Measurements from ENCODE around the gene ANKRD33.

The ANKRD33 gene

GRCh38 chr12:51923506-51924365 is 35.8 kb downstream of the ANKRD33 start:
- TF ChIP-seq PAX5 (IDR thresholded peaks at IDR 0.05; ENCODE audit: insufficient read depth, low read length, severe bottlenecking) (no peak), SPI1 (IDR thresholded peaks at IDR 0.05; ENCODE audit: low read depth, low read length) (peak; percentile 35; the same call in 1 of the 2 replicates), POU2F2 (IDR thresholded peaks at IDR 0.05; ENCODE audit: low read depth, low read length) (no peak), POLR2AphosphoS5 (IDR thresholded peaks at IDR 0.05; ENCODE audit: low read depth, low read length) (no peak), POLR2A (IDR thresholded peaks at IDR 0.05; ENCODE audit: low read depth, low read length) (no peak), TAF1 (IDR thresholded peaks at IDR 0.05; ENCODE audit: low read depth, low read length) (no peak)
- FAIRE-seq (peak; percentile 80), DNase-seq (ENCODE audit: insufficient read length, low spot score) (no peak)

DNA sequence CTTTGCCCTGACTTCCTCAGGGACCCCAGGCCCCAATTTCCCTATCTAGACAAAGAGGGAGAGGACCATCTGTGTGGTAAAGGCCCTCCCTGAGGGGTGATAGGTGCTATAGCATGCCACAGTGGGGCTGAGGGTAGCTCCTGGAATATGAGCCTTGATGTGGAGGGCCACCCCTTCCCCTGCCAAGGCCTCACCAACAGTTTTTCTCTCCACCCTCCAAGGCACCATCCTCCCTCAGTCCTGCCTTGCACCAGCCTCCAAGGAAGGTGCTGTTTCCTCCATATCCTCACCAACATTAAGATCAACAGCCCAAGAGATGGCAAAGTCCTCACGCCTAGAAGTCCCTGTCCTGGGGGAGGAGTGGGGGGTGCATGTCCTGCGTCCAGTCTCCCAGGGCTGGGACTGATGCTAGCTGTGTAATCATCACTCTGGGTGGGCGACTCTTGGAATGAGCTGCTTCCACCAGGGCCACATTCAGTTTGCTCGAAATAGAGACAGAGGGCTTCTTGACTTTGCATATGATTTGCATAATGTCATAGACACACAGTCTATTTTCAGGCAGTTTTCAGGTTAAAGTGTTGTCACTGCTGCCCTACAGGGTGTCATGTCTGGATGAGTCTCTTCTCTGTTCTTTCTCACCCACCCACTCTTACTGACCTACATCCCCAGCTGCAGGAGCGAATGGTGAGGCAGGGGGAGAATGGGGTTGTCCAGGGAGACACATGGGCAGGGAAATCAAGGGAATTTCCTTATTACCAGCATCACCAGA is 36.8 kb downstream of the ANKRD33 start:
- FAIRE-seq (peak; percentile 73), DNase-seq (ENCODE audit: insufficient read length, low spot score) (no peak)
- no peak for TF ChIP-seq PAX5 (IDR thresholded peaks at IDR 0.05; ENCODE audit: insufficient read depth, low read length, severe bottlenecking)
- TF ChIP-seq POU2F2 (IDR thresholded peaks at IDR 0.05; ENCODE audit: low read depth, low read length), result peak; percentile 89

DNA sequence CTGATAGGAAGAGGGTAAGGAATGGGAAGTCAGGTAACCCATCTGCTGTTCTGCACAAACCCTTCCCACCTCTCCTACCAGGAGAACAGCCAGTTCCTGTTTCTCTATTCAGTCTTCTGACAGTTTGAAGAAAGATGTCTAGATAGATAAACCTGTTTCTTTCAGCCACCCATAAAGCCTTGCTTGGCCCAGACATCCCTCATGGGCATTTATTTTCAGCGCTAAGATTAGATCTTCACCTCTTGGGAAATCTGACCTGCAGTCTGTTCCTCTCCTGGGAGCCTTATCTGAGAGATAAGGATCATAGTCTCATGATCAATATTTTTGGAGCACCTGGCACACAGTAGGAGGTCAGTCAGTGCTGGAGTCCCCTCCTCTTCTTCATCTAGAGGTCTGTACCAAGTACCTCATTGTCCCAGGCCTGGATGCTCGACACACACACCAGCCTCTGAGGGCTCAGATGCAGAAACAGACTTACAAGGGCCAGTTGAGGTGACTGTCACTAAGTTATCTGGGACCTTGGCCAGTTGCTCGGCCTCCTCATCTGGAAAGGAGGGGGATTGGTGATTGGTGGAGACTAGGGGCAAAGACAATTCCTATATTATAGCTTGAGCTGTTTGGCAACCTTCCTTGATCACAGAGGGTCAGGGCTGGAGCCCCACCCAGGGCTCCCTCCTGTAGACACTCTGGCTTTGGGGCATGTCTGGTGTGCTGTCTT is 37.6 kb downstream of the ANKRD33 start:
- TF ChIP-seq SPI1 (IDR thresholded peaks at IDR 0.05; ENCODE audit: low read depth, low read length), result peak; percentile 52
- TF ChIP-seq PAX5 (IDR thresholded peaks at IDR 0.05; ENCODE audit: insufficient read depth, low read length, severe bottlenecking), result no peak
- no peak for TF ChIP-seq POLR2A (IDR thresholded peaks at IDR 0.05; ENCODE audit: low read depth, low read length)
- no peak for TF ChIP-seq POU2F2 (IDR thresholded peaks at IDR 0.05; ENCODE audit: low read depth, low read length)
- TF ChIP-seq POLR2AphosphoS5 (IDR thresholded peaks at IDR 0.05; ENCODE audit: low read depth, low read length), result no peak
- no peak for TF ChIP-seq TAF1 (IDR thresholded peaks at IDR 0.05; ENCODE audit: low read depth, low read length)
- DNase-seq (ENCODE audit: insufficient read length, low spot score), result no peak
- no peak for FAIRE-seq

- DNase-seq (ENCODE audit: insufficient read length, low spot score), result no peak
- TF ChIP-seq TAF1 (IDR thresholded peaks at IDR 0.05; ENCODE audit: low read depth, low read length), result no peak
- FAIRE-seq, result no peak
Measured at GRCh38 chr12:51926064-51926632, 38.2 kb downstream of the ANKRD33 start.

GRCh38 chr12:51926718-51927117 is 38.8 kb downstream of the ANKRD33 start:
- DNase-seq (ENCODE audit: insufficient read length, low spot score) (no peak), FAIRE-seq (no peak)
- TF ChIP-seq PAX5 (IDR thresholded peaks at IDR 0.05; ENCODE audit: insufficient read depth, low read length, severe bottlenecking) (no peak), POLR2A (IDR thresholded peaks at IDR 0.05; ENCODE audit: low read depth, low read length) (no peak)

DNA sequence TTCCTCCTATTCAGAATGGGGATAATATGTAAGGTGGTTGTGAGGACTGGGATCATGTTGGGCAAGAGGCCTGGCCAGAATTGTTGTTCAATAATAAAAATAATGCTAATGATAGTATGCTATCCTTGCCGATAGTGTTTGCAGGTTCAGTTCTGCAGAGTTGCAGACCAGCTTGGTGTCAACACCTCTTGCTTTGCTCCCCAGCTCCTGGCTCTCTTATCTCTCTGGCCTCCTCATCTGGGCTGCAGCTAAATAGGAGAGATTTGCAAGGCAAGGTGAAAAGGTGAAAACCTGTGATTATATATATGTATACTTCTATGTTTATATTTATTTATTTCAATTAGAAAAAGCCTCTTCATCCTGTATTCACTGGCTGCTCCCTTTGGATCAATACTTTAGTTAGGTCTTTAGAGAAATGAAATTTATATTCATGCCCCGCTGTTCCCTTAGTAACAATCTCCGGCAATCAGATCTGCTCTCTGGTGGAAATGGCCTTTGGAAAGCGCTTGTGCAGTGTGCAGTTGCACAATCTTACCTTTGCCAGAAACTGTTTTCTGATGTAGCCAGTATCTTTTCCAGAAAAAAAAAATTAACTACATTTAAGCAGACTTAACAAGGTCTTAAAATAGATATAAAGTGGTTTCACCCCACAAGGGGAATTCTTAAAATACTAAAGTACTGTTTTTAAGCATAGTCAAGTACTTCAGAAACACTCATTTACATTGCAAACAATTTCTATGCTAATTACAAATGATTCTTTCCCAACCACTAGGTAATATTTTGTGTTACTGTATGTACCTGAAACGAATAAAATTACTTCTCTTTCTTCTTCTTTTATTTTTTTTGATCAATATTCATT is 44.5 kb downstream of the ANKRD33 start:
- TF ChIP-seq SPI1 (IDR thresholded peaks at IDR 0.05; ENCODE audit: low read depth, low read length), result no peak
- TF ChIP-seq POLR2A (IDR thresholded peaks at IDR 0.05; ENCODE audit: low read depth, low read length), result no peak
- TF ChIP-seq POLR2AphosphoS5 (IDR thresholded peaks at IDR 0.05; ENCODE audit: low read depth, low read length), result no peak
- TF ChIP-seq TAF1 (IDR thresholded peaks at IDR 0.05; ENCODE audit: low read depth, low read length), result no peak
- no peak for TF ChIP-seq POU2F2 (IDR thresholded peaks at IDR 0.05; ENCODE audit: low read depth, low read length)
- TF ChIP-seq PAX5 (IDR thresholded peaks at IDR 0.05; ENCODE audit: insufficient read depth, low read length, severe bottlenecking), result no peak

GRCh38 chr12:51934080-51934479 is 46.2 kb downstream of the ANKRD33 start:
- no peak for FAIRE-seq
- TF ChIP-seq PAX5 (IDR thresholded peaks at IDR 0.05; ENCODE audit: insufficient read depth, low read length, severe bottlenecking), result no peak
- TF ChIP-seq TAF1 (IDR thresholded peaks at IDR 0.05; ENCODE audit: low read depth, low read length), result no peak
- TF ChIP-seq POLR2AphosphoS5 (IDR thresholded peaks at IDR 0.05; ENCODE audit: low read depth, low read length), result no peak
- TF ChIP-seq POU2F2 (IDR thresholded peaks at IDR 0.05; ENCODE audit: low read depth, low read length), result no peak
- no peak for TF ChIP-seq POLR2A (IDR thresholded peaks at IDR 0.05; ENCODE audit: low read depth, low read length)
- TF ChIP-seq SPI1 (IDR thresholded peaks at IDR 0.05; ENCODE audit: low read depth, low read length), result no peak
- no peak for DNase-seq (ENCODE audit: insufficient read length, low spot score)

More for the DNA sequence above, 44.5 kb downstream of the ANKRD33 start:
- FAIRE-seq (no peak), DNase-seq (ENCODE audit: insufficient read length, low spot score) (no peak)

DNA sequence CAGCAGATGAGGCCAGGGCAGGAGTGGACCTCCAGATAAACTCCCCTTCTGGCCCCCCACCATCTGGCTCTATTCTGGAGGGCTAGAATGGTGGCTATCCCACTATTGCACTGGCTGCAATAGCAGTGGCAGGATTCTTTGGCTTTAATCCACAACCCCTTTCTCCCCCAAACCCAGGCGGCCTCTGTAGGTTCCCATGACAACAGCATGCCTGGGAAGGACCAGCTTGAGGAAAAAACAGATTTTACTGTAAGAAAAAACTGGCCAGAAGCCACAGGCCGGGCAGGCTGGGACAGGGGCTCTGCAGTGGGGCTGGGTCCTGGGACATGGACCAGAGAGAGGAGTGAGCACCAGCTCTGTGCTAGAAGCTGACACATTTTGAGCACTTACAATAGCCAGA is 50.0 kb downstream of the ANKRD33 start:
- DNase-seq (ENCODE audit: insufficient read length, low spot score), result no peak
- FAIRE-seq, result no peak
- TF ChIP-seq POU2F2 (IDR thresholded peaks at IDR 0.05; ENCODE audit: low read depth, low read length) (no peak), PAX5 (IDR thresholded peaks at IDR 0.05; ENCODE audit: insufficient read depth, low read length, severe bottlenecking) (no peak), POLR2A (IDR thresholded peaks at IDR 0.05; ENCODE audit: low read depth, low read length) (no peak), TAF1 (IDR thresholded peaks at IDR 0.05; ENCODE audit: low read depth, low read length) (no peak), SPI1 (IDR thresholded peaks at IDR 0.05; ENCODE audit: low read depth, low read length) (no peak), POLR2AphosphoS5 (IDR thresholded peaks at IDR 0.05; ENCODE audit: low read depth, low read length) (no peak)

Data from GM12891 (cell line).